Measurements from ENCODE around the gene SEPTIN3.

SEPTIN3 gene

GRCh38 chr22:41976961-41977566, 7.8 kb downstream of the SEPTIN3 start:
- DNase-seq: peak; percentile 34

GRCh38 chr22:41978732-41979131, 9.5 kb downstream of the SEPTIN3 start:
- DNase-seq: no peak

- DNase-seq: no peak
These were observed 10.4 kb downstream of the SEPTIN3 start for GRCh38 chr22:41979423-41980250.

- DNase-seq: no peak
These were observed 13.6 kb downstream of the SEPTIN3 start for GRCh38 chr22:41982865-41983264.

GRCh38 chr22:41983513-41984405, 14.5 kb downstream of the SEPTIN3 start:
- DNase-seq: no peak

- DNase-seq: no peak
These were observed 18.0 kb downstream of the SEPTIN3 start for GRCh38 chr22:41987276-41987675.

- no peak for DNase-seq
These were observed 20.0 kb downstream of the SEPTIN3 start for GRCh38 chr22:41989246-41989645.

- no peak for DNase-seq
These were observed 21.9 kb downstream of the SEPTIN3 start for GRCh38 chr22:41991111-41991510.

- DNase-seq: no peak
These were observed 23.3 kb downstream of the SEPTIN3 start for GRCh38 chr22:41992496-41992895.

- DNase-seq: no peak
These were observed 26.0 kb downstream of the SEPTIN3 start for GRCh38 chr22:41995211-41995610.

GRCh38 chr22:41996826-41997225, 27.6 kb downstream of the SEPTIN3 start:
- DNase-seq: no peak

GRCh38 chr22:41998361-41999261, 29.4 kb downstream of the SEPTIN3 start, which contains the start of gene WBP2NL:
TSS of gene WBP2NL (plus strand) at chr22:41998788. CDS start at chr22:41998819, 31 bp downstream.
- peak; percentile 89 for DNase-seq

- DNase-seq: no peak
These were observed 31.2 kb downstream of the SEPTIN3 start for GRCh38 chr22:42000466-42000865.

GRCh38 chr22:42001121-42001520, 31.9 kb downstream of the SEPTIN3 start:
- DNase-seq: no peak

- DNase-seq: no peak
These were observed 32.5 kb downstream of the SEPTIN3 start for GRCh38 chr22:42001706-42002105.

GRCh38 chr22:42007922-42008321, 38.7 kb downstream of the SEPTIN3 start:
- DNase-seq: no peak

GRCh38 chr22:42010778-42011177, 41.5 kb downstream of the SEPTIN3 start:
- no peak for DNase-seq

GRCh38 chr22:42013385-42013784, 44.1 kb downstream of the SEPTIN3 start:
- no peak for DNase-seq

- no peak for DNase-seq
These were observed 46.9 kb downstream of the SEPTIN3 start for GRCh38 chr22:42016111-42016510.

GRCh38 chr22:42018224-42018623, 49.0 kb downstream of the SEPTIN3 start:
- DNase-seq: no peak
